GM23338 (cell line): Measurements from ENCODE around the gene DLST.

Source experiments
- CREB1 ChIP-seq: fragments of 250-450 bp; sonication (Bioruptor Pico); IDR thresholded peaks from 2 replicates; pipeline ENCODE4 v1.5.0; 2020; ENCODE audit warnings: low read depth, mild to moderate bottlenecking, moderate library complexity
- EZH2 ChIP-seq: fragments of 200-600 bp; sonication (generic); IDR thresholded peaks from one replicate; pipeline ENCODE4 v1.8.0; 2017; ENCODE audit warnings: antibody characterized with exemption, mild to moderate bottlenecking, low read depth; ENCODE audit not compliant: unreplicated experiment
- EZH2phosphoT487 ChIP-seq: fragments of 200-600 bp; sonication (generic); IDR thresholded peaks from one replicate; pipeline ENCODE4 v1.8.1; 2018; ENCODE audit warnings: antibody characterized with exemption; ENCODE audit not compliant: unreplicated experiment
- JUNB ChIP-seq: IDR thresholded peaks from one replicate; pipeline ENCODE4 v1.6.1; 2016; ENCODE audit warnings: antibody characterized with exemption; ENCODE audit not compliant: unreplicated experiment
- POLR2AphosphoS5 ChIP-seq: IDR thresholded peaks from 2 replicates; pipeline ENCODE4 v1.6.1; 2016; ENCODE audit warnings: antibody characterized with exemption, low read depth
- ZNF114 ChIP-seq: fragments of 250-450 bp; sonication (Bioruptor Pico); IDR thresholded peaks from 2 replicates; pipeline ENCODE4 v1.5.0; 2020; ENCODE audit warnings: mild to moderate bottlenecking, moderate library complexity
- TF ChIP-seq, protein P1 (sequence below), 2 experiments: fragments of 200-600 bp in 1 of 2; sonication (generic) in 1 of 2; conservative IDR thresholded peaks; 2 replicates each; pipeline versions ENCODE4 v1.5.1 to v1.6.1; 2016 to 2017; ENCODE audit warnings: antibody characterized with exemption in 2 of 2, low read depth in 2 of 2, mild to moderate bottlenecking in 2 of 2, moderate library complexity in 1 of 2
- TF ChIP-seq, protein P2 (sequence below): IDR thresholded peaks from one replicate; pipeline ENCODE4 v1.6.1; 2018; ENCODE audit warnings: antibody characterized with exemption; ENCODE audit not compliant: unreplicated experiment
- TF ChIP-seq, protein P3 (sequence below): IDR thresholded peaks from 2 replicates; pipeline ENCODE4 v1.6.1; 2016; ENCODE audit warnings: antibody characterized with exemption

DNA sequence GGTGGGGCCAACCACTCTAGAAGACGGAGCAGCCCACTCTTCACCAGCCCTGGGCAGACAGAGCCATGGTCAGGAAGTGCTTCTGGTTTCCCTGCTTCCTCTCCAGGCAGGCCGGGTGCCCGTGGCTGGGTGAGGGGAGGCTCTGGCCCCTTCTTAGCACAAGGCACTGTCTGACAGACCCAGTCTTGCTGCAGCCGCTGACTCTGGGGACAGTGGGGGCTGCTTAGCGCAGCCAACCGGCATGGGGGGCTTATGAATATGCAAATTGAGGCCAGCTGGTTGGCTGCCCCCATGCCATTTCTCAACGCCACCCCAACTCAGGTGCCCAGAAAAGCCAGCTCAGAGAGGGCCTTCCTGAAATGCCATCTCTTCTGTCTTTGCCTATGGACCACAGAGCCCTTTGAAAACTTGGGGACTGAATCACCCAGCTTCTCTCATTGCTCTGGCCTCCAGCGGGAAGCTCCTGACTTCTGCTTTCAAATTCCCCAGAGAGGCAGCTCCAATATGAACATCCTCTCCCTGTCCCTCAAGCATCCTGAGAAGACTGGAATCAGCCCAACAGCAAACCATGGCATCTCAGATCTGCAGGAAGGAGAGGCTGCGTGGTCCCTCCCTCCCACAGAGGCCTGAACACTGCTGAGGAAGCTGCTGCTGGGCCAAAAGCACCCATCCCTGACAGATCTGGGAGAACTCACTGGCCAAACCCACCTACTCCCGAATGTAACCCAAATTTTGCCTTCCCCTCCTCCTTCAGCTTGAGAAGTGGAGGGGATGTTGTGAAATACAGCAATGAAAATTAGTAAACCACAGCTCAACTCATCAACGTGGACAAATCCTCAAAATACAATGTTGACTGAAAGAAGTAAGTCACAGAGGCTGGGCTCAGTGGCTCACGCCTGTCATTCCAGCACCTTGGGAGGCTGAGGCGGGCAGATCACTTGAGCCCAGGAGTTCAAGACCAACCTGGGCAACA is 5.5 kb upstream of the DLST start, which contains the start of gene PROX2:
- TF ChIP-seq, protein P1, sequence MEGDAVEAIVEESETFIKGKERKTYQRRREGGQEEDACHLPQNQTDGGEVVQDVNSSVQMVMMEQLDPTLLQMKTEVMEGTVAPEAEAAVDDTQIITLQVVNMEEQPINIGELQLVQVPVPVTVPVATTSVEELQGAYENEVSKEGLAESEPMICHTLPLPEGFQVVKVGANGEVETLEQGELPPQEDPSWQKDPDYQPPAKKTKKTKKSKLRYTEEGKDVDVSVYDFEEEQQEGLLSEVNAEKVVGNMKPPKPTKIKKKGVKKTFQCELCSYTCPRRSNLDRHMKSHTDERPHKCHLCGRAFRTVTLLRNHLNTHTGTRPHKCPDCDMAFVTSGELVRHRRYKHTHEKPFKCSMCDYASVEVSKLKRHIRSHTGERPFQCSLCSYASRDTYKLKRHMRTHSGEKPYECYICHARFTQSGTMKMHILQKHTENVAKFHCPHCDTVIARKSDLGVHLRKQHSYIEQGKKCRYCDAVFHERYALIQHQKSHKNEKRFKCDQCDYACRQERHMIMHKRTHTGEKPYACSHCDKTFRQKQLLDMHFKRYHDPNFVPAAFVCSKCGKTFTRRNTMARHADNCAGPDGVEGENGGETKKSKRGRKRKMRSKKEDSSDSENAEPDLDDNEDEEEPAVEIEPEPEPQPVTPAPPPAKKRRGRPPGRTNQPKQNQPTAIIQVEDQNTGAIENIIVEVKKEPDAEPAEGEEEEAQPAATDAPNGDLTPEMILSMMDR (conservative IDR thresholded peaks at IDR 0.05; ENCODE audit: low read depth in 2 of 2): no peak
- TF ChIP-seq, protein P2, sequence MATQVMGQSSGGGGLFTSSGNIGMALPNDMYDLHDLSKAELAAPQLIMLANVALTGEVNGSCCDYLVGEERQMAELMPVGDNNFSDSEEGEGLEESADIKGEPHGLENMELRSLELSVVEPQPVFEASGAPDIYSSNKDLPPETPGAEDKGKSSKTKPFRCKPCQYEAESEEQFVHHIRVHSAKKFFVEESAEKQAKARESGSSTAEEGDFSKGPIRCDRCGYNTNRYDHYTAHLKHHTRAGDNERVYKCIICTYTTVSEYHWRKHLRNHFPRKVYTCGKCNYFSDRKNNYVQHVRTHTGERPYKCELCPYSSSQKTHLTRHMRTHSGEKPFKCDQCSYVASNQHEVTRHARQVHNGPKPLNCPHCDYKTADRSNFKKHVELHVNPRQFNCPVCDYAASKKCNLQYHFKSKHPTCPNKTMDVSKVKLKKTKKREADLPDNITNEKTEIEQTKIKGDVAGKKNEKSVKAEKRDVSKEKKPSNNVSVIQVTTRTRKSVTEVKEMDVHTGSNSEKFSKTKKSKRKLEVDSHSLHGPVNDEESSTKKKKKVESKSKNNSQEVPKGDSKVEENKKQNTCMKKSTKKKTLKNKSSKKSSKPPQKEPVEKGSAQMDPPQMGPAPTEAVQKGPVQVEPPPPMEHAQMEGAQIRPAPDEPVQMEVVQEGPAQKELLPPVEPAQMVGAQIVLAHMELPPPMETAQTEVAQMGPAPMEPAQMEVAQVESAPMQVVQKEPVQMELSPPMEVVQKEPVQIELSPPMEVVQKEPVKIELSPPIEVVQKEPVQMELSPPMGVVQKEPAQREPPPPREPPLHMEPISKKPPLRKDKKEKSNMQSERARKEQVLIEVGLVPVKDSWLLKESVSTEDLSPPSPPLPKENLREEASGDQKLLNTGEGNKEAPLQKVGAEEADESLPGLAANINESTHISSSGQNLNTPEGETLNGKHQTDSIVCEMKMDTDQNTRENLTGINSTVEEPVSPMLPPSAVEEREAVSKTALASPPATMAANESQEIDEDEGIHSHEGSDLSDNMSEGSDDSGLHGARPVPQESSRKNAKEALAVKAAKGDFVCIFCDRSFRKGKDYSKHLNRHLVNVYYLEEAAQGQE: no peak
- TF ChIP-seq POLR2AphosphoS5: no peak
- no peak for TF ChIP-seq EZH2phosphoT487
- TF ChIP-seq, protein P3, sequence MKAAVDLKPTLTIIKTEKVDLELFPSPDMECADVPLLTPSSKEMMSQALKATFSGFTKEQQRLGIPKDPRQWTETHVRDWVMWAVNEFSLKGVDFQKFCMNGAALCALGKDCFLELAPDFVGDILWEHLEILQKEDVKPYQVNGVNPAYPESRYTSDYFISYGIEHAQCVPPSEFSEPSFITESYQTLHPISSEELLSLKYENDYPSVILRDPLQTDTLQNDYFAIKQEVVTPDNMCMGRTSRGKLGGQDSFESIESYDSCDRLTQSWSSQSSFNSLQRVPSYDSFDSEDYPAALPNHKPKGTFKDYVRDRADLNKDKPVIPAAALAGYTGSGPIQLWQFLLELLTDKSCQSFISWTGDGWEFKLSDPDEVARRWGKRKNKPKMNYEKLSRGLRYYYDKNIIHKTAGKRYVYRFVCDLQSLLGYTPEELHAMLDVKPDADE: no peak
- no peak for TF ChIP-seq CREB1 (CRISPR knock-in tag)
- TF ChIP-seq ZNF114: no peak
- no peak for TF ChIP-seq JUNB
- no peak for TF ChIP-seq EZH2
